HUES48 (cell line): ENCODE results near the gene SNX7.

ENCODE experiments used
- H3K27ac ChIP-seq: one replicate; pipeline ENCODE4 v1.7.0; 2013; ENCODE audit warnings: low read depth, low read length, inconsistent platforms
- H3K27me3 ChIP-seq: 2 replicates; pipeline ENCODE4 v1.6.1; 2013; ENCODE audit warnings: mild to moderate bottlenecking, low read length; ENCODE audit not compliant: control insufficient read depth, insufficient read depth
- H3K36me3 ChIP-seq: 2 replicates; pipeline ENCODE4 v1.6.1; 2013; ENCODE audit warnings: low read length; ENCODE audit not compliant: control insufficient read depth, insufficient read depth
- H3K4me1 ChIP-seq: 2 replicates; pipeline ENCODE4 v1.6.1; 2013; ENCODE audit warnings: mild to moderate bottlenecking, low read length; ENCODE audit not compliant: control insufficient read depth, insufficient read depth
- H3K4me3 ChIP-seq: 2 replicates; pipeline ENCODE4 v1.5.1; 2013; ENCODE audit warnings: mild to moderate bottlenecking, low read depth, low read length
- H3K9ac ChIP-seq: 2 replicates; pipeline ENCODE4 v1.6.1; 2013; ENCODE audit warnings: mild to moderate bottlenecking, low read depth, low read length, moderate library complexity
- H3K9me3 ChIP-seq: 2 replicates; pipeline ENCODE4 v1.6.1; 2013; ENCODE audit warnings: low read length; ENCODE audit not compliant: control insufficient read depth, insufficient read depth

SNX7 gene

DNA sequence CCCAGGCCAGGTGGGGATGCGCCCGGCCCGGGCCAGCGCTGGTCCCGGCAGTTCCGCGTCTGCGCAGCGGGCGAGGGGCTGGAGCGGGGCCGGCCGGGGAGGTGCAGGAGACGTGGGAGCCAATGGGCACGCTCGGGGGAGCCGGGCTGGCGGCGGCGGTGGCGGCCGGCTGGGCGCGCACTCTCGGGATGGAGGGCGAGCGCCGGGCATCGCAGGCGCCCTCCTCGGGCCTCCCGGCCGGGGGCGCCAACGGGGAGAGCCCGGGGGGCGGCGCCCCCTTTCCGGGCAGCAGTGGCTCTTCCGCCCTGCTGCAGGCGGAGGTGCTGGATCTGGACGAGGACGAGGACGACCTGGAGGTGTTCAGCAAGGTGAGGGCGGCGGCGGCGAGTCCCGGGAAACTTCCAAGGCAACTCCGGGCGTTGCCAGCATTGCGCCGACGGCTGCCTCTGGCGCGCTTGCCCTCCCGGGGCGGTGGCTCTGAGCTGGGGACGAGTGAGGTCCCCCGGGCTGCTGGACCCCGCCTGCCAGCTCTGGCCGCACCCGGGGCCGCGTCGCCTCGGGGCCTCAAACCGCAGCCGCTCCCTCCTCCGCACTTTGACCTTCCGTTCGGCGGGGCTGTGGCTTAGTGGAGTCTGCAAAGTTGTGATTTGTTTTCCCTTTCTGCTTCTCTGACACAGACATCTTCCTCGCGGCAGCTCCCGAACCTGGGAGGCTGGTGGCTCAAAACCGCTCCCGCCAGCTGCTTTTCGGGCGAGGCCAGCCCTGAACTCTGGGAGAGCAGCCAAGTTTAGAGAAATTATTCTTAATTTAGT lies at the start of gene SNX7:
SNX7 (plus strand) TSS at position 178 of the 812 bp plus-strand sequence; CDS start at position 189, 11 bp downstream.
- Histone ChIP-seq H3K4me3 (peak within 1 kb of the TSS; percentile 82), H3K9ac (peak within 1 kb of the TSS; percentile 65), H3K27ac (peak within 1 kb of the TSS; percentile 66)

GRCh38 chr1:98637316-98637715 lies 24.2 kb upstream of the SNX7 start:
- no peak overlapping the region for H3K9ac ChIP-seq
- no peaks in the 10 kb centered on the region for H3K9me3 ChIP-seq
- H3K4me1 ChIP-seq: no peaks in the 10 kb centered on the region
- H3K27me3 ChIP-seq: no peaks in the 10 kb centered on the region
- no peak overlapping the region for H3K4me3 ChIP-seq
- H3K27ac ChIP-seq: no peak overlapping the region
- H3K36me3 ChIP-seq: no peaks in the 10 kb centered on the region

More for the DNA sequence above, at the start of gene SNX7:
- peaks cover 16% of the 10 kb centered on the region for H3K4me1 ChIP-seq
- H3K9me3 ChIP-seq: no peaks in the 10 kb centered on the region
- H3K27me3 ChIP-seq: peaks cover 3% of the 10 kb centered on the region; the same call in 1 of the 2 replicates
- no peaks in the 10 kb centered on the region for H3K36me3 ChIP-seq

GRCh38 chr1:98638185-98638584 lies 23.3 kb upstream of the SNX7 start:
- H3K27me3 ChIP-seq: no peaks in the 10 kb centered on the region
- no peaks in the 10 kb centered on the region for H3K4me1 ChIP-seq
- no peak overlapping the region for H3K9ac ChIP-seq
- no peaks in the 10 kb centered on the region for H3K9me3 ChIP-seq
- no peaks in the 10 kb centered on the region for H3K36me3 ChIP-seq
- H3K27ac ChIP-seq: no peak overlapping the region
- H3K4me3 ChIP-seq: no peak overlapping the region

- no peaks in the 10 kb centered on the region for H3K4me1 ChIP-seq
- H3K27me3 ChIP-seq: no peaks in the 10 kb centered on the region
- H3K4me3 ChIP-seq: no peak overlapping the region
- no peak overlapping the region for H3K9ac ChIP-seq
- H3K27ac ChIP-seq: no peak overlapping the region
- peaks cover under 1% of the 10 kb centered on the region for H3K9me3 ChIP-seq
- no peaks in the 10 kb centered on the region for H3K36me3 ChIP-seq
Measured at GRCh38 chr1:98644510-98644909, 17.0 kb upstream of the SNX7 start.

DNA sequence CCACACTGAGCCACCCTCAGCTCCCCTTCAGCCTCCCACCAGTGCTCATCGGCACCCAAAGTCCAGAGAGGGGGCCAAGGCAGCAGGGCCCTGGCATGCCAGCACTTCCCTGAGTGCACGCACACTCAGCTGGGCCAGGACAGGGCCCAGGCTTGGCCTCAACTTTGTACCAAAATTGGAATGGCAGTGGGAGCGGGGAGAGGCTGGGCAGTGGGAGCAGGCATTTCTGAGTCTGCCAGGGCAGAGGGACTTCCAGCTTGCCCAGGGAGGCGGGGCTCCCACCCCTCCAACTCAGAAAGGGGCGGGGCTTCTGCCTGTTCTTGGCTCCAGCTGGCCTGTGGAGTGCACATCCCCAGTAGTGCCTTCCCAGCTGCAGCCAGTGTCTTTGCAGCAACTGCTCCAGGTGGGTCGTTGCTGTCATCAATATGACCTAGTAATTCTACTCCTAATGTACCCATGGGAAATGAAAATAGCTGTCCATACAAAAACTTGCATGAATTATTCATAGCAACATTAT lies 10.3 kb upstream of the SNX7 start:
- Histone ChIP-seq H3K4me1 (no peaks in the 10 kb centered on the region), H3K4me3 (no peak overlapping the region), H3K27me3 (no peaks in the 10 kb centered on the region), H3K36me3 (no peaks in the 10 kb centered on the region), H3K27ac (no peak overlapping the region), H3K9me3 (peaks cover 9% of the 10 kb centered on the region), H3K9ac (no peak overlapping the region)

DNA sequence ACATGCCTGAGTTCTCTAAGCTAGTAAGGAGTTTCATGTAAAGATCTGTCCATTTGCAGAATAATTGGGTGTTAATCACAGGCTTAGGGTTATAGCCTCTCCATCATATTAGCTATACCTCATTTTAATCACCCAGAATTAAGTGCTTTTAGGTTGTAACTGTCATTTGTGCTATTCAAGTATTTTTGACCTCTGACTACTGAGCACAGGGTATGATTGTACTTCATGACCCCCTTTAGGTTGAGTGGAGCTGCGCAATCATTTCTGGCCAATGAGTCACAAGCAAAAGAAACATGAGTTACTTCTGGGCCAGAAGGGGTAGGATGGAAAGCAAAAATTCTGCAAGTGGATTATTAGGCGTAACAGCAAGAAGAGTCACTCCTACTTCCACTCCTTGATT lies 8.4 kb upstream of the SNX7 start:
- H3K4me3 ChIP-seq: no peak overlapping the region
- peaks cover 9% of the 10 kb centered on the region for H3K9me3 ChIP-seq
- no peak overlapping the region for H3K9ac ChIP-seq
- no peak overlapping the region for H3K27ac ChIP-seq
- H3K4me1 ChIP-seq: no peaks in the 10 kb centered on the region
- H3K27me3 ChIP-seq: no peaks in the 10 kb centered on the region
- H3K36me3 ChIP-seq: no peaks in the 10 kb centered on the region

GRCh38 chr1:98659879-98660278 lies 1.6 kb upstream of the SNX7 start:
- no peak overlapping the region for H3K27ac ChIP-seq
- no peak overlapping the region for H3K9ac ChIP-seq
- no peaks in the 10 kb centered on the region for H3K9me3 ChIP-seq
- peaks cover 3% of the 10 kb centered on the region; the same call in 1 of the 2 replicates for H3K27me3 ChIP-seq
- H3K36me3 ChIP-seq: no peaks in the 10 kb centered on the region
- H3K4me1 ChIP-seq: peaks cover 16% of the 10 kb centered on the region
- no peak overlapping the region for H3K4me3 ChIP-seq

GRCh38 chr1:98660940-98661543 lies 479 bp upstream of the SNX7 start:
- Histone ChIP-seq H3K4me1 (peaks cover 16% of the 10 kb centered on the region), H3K36me3 (no peaks in the 10 kb centered on the region), H3K9ac (peak overlapping the region; percentile 65), H3K4me3 (peak overlapping the region; percentile 82), H3K27me3 (peaks cover 3% of the 10 kb centered on the region; the same call in 1 of the 2 replicates), H3K27ac (no peak overlapping the region), H3K9me3 (no peaks in the 10 kb centered on the region)

DNA sequence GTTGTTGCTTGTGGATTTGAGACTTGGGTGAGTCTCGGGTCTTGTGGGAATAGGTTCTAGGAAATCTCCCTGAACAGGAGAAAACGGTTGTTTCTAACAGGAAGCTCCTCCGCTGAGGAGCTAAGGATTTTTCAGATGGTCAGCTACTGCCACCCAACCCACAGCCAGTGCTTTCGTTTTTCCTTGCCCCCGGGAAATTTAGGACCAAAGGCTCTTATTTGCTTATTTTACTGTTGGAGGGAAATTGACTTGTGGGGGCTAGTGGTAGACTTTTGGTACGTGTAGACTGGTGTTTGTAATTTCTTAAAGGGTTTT lies 792 bp downstream of the SNX7 start:
- peak overlapping the region; percentile 82 for H3K4me3 ChIP-seq
- peak overlapping the region; percentile 55 for H3K9ac ChIP-seq
- peaks cover 16% of the 10 kb centered on the region for H3K4me1 ChIP-seq
- H3K27ac ChIP-seq: peak overlapping the region; percentile 66
- H3K27me3 ChIP-seq: peaks cover 3% of the 10 kb centered on the region; the same call in 1 of the 2 replicates
- 0 out of 2 replicates have a peak, but pooled peaks cover 2% of the 10 kb centered on the region for H3K36me3 ChIP-seq
- H3K9me3 ChIP-seq: no peaks in the 10 kb centered on the region

DNA sequence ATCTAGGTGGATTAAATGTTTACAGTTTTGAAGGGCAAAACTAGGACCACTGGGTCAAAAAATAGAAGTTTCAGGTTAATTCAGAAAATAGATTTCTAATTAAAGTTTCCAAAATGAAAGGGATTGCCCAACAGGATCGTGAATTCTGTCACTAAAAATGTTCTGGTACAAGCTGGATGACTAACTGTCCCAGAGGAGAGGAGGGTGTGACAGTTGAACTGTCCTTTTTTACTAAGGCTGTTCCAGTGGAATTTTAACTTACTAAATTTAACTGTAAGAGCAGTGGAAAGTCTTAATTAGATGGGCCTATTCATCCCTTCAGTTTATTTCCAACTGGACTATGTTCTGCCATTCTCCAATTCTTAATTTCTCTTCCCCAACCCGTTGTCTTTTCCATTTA lies 7.2 kb downstream of the SNX7 start:
- no peaks in the 10 kb centered on the region for H3K9me3 ChIP-seq
- H3K9ac ChIP-seq: no peak overlapping the region
- 0 out of 2 replicates have a peak, but pooled peaks cover 2% of the 10 kb centered on the region for H3K36me3 ChIP-seq
- no peak overlapping the region for H3K4me3 ChIP-seq
- no peak overlapping the region for H3K27ac ChIP-seq
- H3K4me1 ChIP-seq: peaks cover 3% of the 10 kb centered on the region; the same call in 1 of the 2 replicates
- no peaks in the 10 kb centered on the region for H3K27me3 ChIP-seq
